RWPE2 (cell line): ENCODE data around the gene CHRNA9.

Experiments used
- ATAC-seq: fragments of 200-7000 bp; cut with Tn5 transposase; 3 replicates; pipeline ENCODE4 v1.9.1; 2021; ENCODE audit warnings: low read depth
- DNase-seq: peaks from one replicate; pipeline ENCODE4 v3.0.0-alpha.2; 2020; ENCODE audit warnings: low spot score
- H3K27ac ChIP-seq: fragments of 450-650 bp; 2 replicates; pipeline ENCODE4 v1.5.1; 2017; ENCODE audit warnings: mild to moderate bottlenecking; ENCODE audit not compliant: poor library complexity, severe bottlenecking
- H3K27me3 ChIP-seq: fragments of 250-450 bp; sonication (Bioruptor Pico); 2 replicates; pipeline ENCODE4 v1.5.1; 2021; ENCODE audit warnings: mild to moderate bottlenecking, moderate library complexity; ENCODE audit not compliant: insufficient read depth, poor library complexity, severe bottlenecking
- H3K36me3 ChIP-seq: fragments of 250-450 bp; sonication (Bioruptor Pico); 2 replicates; pipeline ENCODE4 v1.5.1; 2020; ENCODE audit warnings: low read depth, mild to moderate bottlenecking, moderate library complexity
- H3K4me1 ChIP-seq: fragments of 250-450 bp; sonication (Bioruptor Pico); 2 replicates; pipeline ENCODE4 v1.5.1; 2021; ENCODE audit warnings: mild to moderate bottlenecking, moderate library complexity; ENCODE audit not compliant: insufficient read depth, poor library complexity, severe bottlenecking
- H3K4me3 ChIP-seq: fragments of 250-450 bp; sonication (Bioruptor Pico); 2 replicates; pipeline ENCODE4 v1.5.1; 2021; ENCODE audit warnings: mild to moderate bottlenecking, moderate library complexity; ENCODE audit not compliant: severe bottlenecking
- H3K9me3 ChIP-seq: fragments of 250-450 bp; sonication (Bioruptor Pico); 2 replicates; pipeline ENCODE4 v1.5.1; 2021; ENCODE audit warnings: mild to moderate bottlenecking, moderate library complexity; ENCODE audit not compliant: severe bottlenecking
- CTCF ChIP-seq: fragments of 450-650 bp; IDR thresholded peaks from one replicate; pipeline ENCODE4 v1.5.1; 2017; ENCODE audit warnings: mild to moderate bottlenecking, moderate library complexity; ENCODE audit not compliant: poor library complexity, severe bottlenecking

Gene CHRNA9

GRCh38 chr4:40322811-40323210 lies 12.3 kb upstream of the CHRNA9 start:
- Histone ChIP-seq H3K9me3 (no peaks in the 10 kb centered on the region), H3K4me3 (no peak overlapping the region), H3K36me3 (no peaks in the 10 kb centered on the region), H3K27ac (no peak overlapping the region), H3K4me1 (peaks cover 3% of the 10 kb centered on the region), H3K27me3 (no peaks in the 10 kb centered on the region)
- DNase-seq, result no peak
- no peak for TF ChIP-seq CTCF
- ATAC-seq, result no peak

DNA sequence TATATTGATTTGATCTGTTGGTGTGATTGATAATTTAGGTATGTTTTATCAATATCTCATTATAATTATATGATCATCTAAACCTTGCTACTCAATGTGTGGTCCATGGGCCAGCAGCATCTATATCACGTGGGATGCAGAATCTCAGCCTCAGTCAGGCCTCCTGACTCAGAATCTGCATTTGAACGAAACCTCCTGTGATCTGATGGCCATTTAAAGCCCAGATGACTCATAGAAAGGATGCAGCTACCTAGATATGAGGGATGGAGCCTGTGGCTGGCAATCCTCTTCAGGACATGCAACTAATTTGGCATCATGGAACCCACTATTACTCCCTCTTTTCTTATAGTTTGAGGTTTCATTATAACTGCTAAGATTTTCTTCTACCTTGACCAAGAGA lies 11.3 kb upstream of the CHRNA9 start:
- Histone ChIP-seq H3K9me3 (no peaks in the 10 kb centered on the region), H3K4me1 (peaks cover 12% of the 10 kb centered on the region), H3K27ac (no peak overlapping the region), H3K4me3 (no peak overlapping the region), H3K36me3 (no peaks in the 10 kb centered on the region), H3K27me3 (no peaks in the 10 kb centered on the region)
- TF ChIP-seq CTCF, result no peak
- no peak for ATAC-seq
- DNase-seq, result no peak

DNA sequence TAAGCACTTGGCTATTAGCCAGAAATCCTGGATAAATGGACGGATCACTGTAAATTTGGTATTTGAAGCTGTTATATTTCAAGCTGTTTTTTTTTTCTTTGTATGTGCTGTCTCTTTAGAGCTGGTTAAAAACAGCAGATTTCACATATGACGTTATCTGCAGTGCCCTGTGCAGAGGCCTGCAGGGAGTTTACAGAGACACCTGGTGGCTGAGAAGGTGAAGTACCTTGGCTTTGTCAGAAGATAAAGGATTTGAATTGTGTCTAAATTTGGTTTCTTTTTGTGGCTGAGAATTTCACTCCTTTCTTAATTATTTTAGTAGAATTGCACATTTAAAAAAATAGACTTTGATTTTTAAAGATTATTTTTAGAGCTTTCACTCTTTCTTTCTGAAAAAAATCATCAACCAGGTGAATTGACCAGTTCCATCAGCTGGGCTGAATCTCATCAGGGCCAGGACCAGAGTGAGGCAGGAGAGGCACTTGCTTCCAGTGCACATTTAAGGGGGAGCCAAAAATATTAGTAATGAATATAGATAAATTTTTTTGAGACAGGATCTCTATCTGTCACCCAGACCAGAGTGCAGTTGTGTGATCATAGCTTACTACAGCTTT lies 9.6 kb upstream of the CHRNA9 start:
- Histone ChIP-seq H3K9me3 (no peaks in the 10 kb centered on the region), H3K27me3 (no peaks in the 10 kb centered on the region), H3K27ac (no peak overlapping the region), H3K4me3 (no peak overlapping the region), H3K36me3 (no peaks in the 10 kb centered on the region), H3K4me1 (peaks cover 12% of the 10 kb centered on the region)
- TF ChIP-seq CTCF, result peak; percentile 94
- DNase-seq (no peak), ATAC-seq (peak; percentile 85)

DNA sequence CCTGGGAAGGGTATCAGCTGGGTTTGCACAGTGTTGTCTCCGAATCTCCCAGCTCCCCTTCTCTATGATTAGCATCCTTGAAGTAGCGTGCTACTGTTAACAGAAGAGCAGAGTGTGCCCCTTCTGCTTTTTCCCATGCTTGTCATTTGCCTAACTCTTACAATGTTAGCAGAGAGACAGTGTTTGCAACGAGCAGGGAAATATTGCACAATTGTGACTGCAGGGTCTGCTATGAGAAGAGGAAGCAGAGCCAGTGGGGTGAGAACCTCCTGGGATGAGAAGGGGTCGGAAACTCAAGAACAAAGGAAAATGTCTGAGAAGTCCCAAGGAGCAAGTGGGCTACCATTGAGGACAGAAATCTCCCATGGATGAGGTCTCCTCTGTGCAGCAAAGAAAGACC lies 7.8 kb upstream of the CHRNA9 start:
- Histone ChIP-seq H3K36me3 (no peaks in the 10 kb centered on the region), H3K4me3 (no peak overlapping the region), H3K9me3 (no peaks in the 10 kb centered on the region), H3K27me3 (no peaks in the 10 kb centered on the region), H3K4me1 (peaks cover 9% of the 10 kb centered on the region), H3K27ac (no peak overlapping the region)
- ATAC-seq, result no peak
- TF ChIP-seq CTCF, result no peak
- DNase-seq, result no peak

GRCh38 chr4:40328383-40328782 lies 6.8 kb upstream of the CHRNA9 start:
- Histone ChIP-seq H3K36me3 (no peaks in the 10 kb centered on the region), H3K9me3 (no peaks in the 10 kb centered on the region), H3K4me1 (peaks cover 12% of the 10 kb centered on the region), H3K27me3 (no peaks in the 10 kb centered on the region), H3K27ac (peak overlapping the region; percentile 22), H3K4me3 (no peak overlapping the region)
- TF ChIP-seq CTCF, result no peak
- DNase-seq (no peak), ATAC-seq (peak; percentile 61)
